IPS DF 4.7 (cell line): ENCODE measurements around the gene RHOT2.

Experiments used
- DNase-seq: peaks from one replicate; pipeline ENCODE4 v3.0.0-alpha.2; 2013; ENCODE audit warnings: low spot score; ENCODE audit errors: extremely low read depth

The RHOT2 gene

GRCh38 chr16:632486-633335 lies 35.2 kb upstream of the RHOT2 start:
- no peak for DNase-seq

DNA sequence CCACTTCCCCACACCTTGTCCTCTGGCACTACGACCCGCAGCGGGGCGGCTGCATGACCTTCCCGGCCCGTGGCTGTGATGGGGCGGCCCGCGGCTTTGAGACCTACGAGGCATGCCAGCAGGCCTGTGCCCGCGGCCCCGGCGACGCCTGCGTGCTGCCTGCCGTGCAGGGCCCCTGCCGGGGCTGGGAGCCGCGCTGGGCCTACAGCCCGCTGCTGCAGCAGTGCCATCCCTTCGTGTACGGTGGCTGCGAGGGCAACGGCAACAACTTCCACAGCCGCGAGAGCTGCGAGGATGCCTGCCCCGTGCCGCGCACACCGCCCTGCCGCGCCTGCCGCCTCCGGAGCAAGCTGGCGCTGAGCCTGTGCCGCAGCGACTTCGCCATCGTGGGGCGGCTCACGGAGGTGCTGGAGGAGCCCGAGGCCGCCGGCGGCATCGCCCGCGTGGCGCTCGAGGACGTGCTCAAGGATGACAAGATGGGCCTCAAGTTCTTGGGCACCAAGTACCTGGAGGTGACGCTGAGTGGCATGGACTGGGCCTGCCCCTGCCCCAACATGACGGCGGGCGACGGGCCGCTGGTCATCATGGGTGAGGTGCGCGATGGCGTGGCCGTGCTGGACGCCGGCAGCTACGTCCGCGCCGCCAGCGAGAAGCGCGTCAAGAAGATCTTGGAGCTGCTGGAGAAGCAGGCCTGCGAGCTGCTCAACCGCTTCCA lies 34.4 kb upstream of the RHOT2 start:
- no peak for DNase-seq

DNA sequence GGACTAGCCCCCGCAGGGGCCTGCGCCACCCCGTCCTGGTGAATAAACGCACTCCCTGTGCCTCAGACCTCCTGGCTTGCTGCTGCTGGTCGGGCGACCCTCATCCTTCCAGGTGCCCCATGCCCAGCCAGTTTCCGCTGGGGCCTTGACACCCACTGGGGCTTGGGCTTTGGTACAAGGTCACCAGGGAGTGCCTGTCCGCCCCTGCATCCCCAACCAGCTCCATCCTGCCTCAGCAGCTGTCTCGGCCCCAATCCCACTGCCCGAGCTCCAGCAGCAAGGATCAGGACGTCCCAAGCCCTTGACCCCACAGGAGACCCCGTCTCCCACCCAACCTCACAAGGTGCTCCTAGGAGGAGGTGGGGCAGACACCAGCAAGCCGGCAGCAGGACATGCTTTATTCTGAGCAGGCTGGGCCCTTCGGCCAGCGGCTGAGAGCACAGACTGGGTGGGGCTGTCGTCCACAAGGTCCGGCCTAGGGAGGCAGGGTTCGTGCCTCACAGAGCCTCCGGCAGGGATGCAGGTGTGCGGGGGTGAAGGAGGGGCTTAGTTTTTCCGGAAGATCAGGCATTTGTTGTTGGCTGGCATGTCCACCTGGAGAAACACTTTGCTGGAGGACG lies 33.8 kb upstream of the RHOT2 start:
- no peak for DNase-seq

DNA sequence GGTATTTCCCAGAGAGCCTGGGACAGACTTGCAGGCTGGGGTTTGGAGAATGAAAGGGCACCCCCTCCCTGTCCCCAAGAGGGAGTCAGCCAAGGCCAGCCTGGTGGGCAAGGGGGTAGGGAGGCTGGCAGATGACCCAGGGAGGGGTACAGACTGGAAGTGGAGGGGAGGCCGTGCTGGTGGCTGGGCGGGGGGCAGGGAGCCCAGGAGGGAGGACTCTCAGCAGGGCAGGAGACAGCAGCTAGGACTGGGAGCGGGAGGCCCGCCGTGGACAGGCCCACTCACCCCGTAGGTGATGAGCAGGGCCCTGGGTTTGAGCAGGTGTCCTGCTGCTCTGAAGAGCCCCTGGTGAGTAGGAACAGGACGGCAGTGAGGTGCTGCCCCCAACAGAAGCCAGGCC lies 32.9 kb upstream of the RHOT2 start:
- no peak for DNase-seq

DNA sequence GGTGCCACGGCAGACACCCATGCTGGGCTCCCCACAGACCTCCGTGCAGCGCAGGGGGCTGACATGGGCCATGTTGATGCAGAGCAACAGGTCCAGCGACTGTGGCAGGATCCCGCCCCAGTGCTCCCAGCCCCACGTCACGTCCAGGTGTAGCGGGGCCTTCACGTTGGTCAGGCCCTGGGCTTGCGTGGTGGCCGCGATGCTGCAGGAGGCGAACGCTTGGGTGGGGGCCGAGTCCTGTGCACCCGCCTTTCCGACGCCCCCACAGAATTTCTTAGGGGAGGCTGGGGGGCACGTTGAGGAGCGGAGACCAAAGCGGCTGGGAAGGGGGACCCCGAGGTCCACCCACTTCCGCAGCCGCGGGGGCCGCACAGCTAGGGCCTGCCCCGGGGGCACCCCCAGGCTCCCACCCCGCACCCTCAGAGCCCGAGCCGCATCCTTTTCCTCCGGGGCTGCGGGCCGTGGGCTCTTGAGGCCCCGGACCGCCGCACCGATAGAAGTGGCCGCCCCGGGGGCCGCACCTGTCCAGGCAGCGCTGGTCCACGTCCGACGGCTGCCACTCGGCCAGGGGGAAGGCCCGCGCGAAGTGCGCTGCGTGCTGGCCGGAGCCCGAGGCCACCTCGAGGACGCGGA lies 32.2 kb upstream of the RHOT2 start:
- no peak for DNase-seq

GRCh38 chr16:636206-637080 lies 31.5 kb upstream of the RHOT2 start, which contains the start of gene METTL26:
TSS of gene METTL26 (minus strand) at chr16:636305. CDS start at chr16:636290, 15 bp downstream.
- no peak for DNase-seq

GRCh38 chr16:637081-638018 lies 30.6 kb upstream of the RHOT2 start:
- DNase-seq = no peak

DNA sequence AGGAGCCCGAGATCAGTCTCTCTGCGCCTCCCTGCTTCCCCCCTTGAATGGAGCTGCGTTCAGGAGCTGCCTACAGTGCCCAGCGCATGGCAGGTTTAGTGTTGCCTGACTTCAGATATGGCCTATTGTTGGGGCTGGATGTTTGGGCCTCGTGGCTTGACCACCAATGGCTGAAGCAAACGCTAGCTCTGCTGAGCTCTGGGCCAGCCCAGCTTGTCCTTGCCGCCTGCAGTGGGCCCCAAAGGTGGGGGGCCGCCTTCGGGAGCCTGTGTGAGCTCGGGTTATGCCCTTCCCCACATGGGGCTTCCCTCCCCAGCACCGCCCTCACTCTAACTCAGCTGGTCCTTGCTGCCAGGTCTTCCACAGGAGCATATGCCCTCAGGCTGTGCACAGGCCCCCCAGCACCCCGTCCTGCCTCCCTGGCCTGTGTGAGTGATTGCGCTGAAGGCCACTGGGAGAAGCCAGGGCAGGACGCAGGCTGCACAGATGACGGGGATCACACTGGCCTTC lies 29.8 kb upstream of the RHOT2 start:
- DNase-seq = no peak

GRCh38 chr16:638836-639235 lies 29.1 kb upstream of the RHOT2 start:
- no peak for DNase-seq

DNA sequence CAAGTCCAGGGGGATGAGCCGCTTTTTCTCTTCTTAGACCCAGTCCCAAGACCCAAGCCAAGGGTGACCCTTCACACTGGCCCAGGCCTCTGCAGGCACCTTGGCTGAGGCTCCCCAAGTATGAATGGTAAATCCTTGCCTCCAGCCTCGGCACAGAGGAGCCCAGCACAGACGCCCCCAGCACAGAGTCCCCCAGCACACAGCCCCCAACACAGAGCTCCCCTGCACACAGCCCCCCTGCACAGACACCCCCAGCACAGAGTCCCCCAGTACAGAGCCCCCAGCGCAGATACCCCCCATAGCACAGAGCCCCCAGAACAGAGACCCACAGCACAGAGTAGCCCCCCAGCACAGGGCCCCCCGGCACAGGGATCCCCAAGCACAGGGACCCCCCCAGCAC lies 27.3 kb upstream of the RHOT2 start:
- no peak for DNase-seq

DNA sequence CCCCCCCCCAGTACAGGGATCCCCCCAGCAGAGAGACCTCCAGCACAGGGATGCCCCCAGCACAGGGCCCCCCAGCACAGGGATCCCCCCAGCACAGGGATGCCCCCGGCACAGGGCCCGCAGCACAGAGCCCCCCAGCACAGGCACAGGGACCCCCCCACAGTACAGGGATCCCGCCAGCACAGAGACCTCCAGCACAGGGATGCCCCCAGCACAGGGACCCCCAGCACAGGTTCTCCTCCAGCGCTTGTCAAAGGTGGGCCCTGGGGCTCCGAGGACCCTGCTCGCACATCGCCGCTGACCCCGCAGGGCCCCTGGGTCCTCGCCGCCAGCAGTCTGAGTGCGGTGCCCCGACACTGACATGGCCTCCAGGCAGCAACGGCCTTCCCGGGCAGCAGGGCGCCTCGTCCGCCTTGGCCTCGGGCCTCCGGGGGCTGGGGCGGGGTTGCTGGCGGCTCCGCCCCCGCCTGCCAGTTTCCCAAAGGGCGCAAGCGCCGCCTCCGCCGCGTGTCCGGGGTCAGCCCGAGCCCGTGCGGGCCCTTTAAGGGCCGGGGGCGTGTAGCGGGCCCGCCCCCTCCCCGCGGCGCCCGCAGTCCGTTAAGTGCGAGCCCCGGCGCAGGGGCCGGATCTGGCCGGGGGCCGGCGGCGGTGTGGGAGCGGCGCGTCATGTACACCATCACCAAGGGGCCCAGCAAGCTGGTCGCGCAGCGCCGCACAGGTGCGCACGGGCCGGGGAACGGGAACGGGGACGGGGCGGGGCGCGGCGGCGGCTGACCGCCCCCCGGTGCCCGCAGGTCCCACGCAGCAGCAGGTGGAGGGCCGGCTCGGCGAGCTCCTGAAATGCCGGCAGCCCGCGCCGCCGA lies 26.4 kb upstream of the RHOT2 start, which contains the start of gene MCRIP2:
TSS of gene MCRIP2 (plus strand) at position 503 of the 863 bp plus-strand sequence. CDS start at position 667, 164 bp downstream.
- DNase-seq = no peak

DNA sequence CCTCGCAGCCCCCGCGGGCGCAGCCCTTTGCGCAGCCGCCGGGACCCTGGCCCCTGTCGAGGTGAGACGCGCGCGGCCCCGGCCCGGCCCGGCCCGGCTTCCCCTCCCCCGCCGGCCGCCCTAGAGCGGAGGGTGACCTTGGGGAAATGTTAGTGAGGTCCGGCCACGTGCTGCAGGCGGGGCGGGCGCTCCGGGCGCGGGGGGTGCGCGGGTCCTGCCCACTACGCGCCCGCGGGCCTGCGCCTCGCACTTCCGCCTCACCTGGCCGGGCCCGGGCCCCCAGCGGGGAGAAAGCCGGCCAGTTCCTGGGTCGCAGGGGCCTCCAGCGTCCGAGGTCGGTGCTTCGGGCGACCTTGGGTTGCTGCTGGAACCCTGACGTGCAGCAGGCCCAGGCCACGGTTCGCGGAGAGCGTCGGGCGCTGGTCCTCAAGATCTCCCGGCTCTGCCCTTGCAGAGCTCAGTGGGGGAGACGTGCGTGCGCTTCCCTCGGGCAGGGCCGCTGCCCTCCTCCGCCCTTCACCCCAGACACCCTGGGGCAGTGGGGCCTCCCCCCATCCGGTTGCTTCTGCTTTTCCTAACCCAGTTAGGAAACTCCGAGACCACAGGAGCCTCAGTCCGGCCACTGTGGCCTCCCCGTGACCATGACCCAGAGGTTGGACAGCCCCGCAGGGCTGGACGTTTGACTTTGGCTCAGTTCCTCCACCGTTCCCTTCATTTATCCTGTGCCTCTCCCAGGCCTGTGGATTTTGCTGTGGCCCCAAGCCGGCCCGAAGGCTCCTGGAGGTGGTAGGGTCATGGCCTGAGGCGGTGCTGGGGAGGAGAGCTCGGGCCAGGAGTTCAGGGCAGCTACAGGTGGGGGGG lies 25.5 kb upstream of the RHOT2 start:
- DNase-seq = no peak

DNA sequence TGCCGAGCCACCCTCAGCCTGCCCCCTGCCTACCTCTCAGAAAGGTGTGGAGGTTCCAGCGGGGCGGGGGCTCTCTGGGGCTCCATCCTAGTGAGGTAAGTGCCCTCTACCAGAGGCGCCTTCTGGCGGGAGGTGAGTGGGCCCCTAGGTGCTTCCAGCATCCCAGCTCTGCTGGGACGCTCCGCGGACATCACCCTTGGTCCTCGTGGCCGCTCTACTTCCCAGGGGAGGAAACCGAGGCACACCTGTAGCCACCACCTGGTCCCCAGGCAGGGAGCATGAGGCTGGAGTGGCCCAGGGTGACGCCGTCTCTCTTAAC lies 24.9 kb upstream of the RHOT2 start:
- no peak for DNase-seq

DNA sequence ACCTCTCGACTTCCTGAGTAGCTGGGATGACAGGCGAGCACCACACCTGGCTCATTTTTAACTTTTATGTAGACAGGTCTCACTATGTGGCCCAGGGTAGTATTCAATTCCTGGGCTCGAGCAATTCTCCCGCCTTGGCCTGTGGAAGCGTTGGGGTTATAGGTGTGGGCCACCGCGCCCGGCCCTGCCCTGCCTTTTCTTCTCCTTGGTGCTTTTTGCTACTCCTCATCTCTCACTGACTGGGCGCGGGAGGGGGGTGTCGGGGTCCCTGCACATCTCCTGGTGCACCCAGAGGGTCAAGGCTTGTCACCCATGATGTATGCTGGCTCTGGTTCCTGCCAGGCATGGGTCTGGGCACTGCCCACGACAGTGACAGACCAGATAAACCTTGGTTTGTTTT lies 23.4 kb upstream of the RHOT2 start:
- DNase-seq = no peak

DNA sequence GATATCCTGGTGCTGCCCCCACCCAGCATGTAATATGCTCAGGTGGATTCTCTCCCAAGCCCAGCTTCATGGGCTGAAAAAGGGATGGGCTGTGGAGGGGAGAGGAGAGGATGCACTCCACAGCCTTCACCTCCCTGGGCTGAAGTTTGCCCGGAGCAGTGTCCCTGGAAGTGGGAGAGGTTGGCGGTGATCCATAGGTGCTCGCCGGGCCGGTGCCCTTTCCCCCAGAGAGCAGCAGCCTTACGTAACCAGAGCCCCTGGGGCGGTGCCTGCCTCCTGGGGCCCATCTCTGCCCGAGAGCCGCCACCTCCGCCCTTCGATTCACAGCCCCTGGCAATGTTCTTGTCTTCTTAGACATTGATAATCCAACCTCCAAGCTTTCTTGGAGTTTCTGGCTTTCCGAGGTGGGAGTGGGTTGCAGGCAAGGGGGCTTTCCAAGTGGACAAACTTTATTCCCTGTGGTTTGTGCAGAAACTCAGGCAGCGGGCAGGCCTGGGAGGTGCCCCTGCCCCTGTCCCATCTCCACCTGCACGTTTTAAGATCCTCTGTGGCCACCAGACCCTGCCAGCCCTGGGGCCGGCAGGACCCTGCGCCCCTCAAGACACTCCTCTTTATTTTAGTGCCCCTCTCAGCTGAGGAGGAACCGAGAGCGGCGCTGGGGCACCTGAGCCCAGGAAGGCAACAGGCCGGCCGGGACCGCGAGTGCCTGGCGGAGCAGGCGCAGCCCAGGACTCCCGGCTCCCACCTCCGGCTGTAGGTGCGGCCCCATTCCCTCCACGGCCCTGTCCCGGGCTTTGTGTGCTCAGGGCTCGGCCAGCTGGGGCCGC lies 21.9 kb upstream of the RHOT2 start:
- no peak for DNase-seq

- DNase-seq = no peak
Observed at GRCh38 chr16:646679-647172, 21.2 kb upstream of the RHOT2 start.
